COR-L47 (cell line): ENCODE measurements around the gene PLCB1.
"Not testable (repeated sequence)": the region's sequence is repeated elsewhere in the genome, so short reads cannot be mapped to it uniquely, and the experiment has no call there.

Experiments used
- DNase-seq: peaks from one replicate; lab custom pipeline; 2025; lab: John Stamatoyannopoulos, UW

The PLCB1 gene

GRCh38 chr20:8834851-8835250 is 702.8 kb downstream of the PLCB1 start:
- DNase-seq, result no peak

DNA sequence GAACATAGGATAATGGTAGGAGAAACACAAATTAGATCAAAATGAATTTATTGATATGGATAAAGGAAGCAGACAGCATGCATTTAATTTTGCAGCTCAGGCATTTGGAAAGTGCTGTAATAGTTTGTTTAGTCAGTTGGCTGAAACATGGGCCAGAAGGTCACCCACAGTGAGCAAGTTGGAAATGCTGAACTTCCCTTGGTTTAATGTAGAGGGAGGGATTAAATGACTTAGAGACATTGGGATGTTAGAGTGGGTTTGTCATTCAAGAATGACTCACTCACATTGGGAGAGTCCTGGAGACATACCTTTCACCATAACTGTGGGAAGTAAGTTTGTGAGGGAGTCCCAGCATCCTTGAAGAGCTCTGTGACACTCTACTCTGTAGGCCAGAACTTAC is 705.3 kb downstream of the PLCB1 start:
- DNase-seq, result no peak

DNA sequence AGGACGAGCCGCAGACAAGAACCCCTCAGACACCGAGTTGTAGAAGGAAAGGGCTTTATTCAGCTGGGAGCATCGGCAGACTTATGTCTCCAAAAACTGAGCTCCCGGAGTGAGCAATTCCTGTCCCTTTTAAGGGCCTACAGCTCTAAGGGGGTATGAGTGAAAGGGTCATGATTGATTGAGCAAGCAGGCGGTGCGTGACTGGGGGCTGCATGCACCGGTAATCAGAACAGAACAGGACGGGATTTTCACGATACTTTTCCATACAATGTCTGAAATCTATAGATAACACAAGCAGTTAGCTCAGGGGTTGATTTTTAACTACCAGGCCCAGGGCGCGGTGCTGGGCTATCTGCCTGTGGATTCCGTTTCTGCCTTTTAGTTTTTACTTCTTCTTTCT is 710.5 kb downstream of the PLCB1 start:
- no peak for DNase-seq

DNA sequence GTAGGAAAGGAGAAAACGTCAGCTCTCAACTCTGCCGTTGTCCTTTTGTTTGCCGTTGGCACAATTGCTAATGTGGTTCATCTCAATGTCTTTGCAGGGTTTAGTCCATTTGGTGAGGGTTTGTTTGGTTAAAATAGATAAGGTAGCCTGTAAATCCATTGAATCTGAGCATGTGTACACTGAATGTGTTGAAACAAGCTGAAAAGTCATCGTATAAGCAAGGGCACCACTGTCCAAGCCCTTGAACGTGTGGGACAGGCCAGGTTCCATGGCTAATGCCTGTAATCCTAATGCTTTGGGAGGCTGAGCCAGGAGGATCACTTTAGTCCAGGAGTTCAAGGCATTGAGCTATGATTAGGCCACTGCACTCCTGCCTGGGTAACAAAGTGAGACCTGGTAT is 712.1 kb downstream of the PLCB1 start:
- DNase-seq, result no peak

- DNase-seq, result no peak
Observed at GRCh38 chr20:8849990-8850389, 717.9 kb downstream of the PLCB1 start.

GRCh38 chr20:8851446-8851845 is 719.4 kb downstream of the PLCB1 start:
- no peak for DNase-seq

- not testable (repeated sequence) for DNase-seq
Observed at GRCh38 chr20:8851919-8852318, 719.9 kb downstream of the PLCB1 start.

- not testable (repeated sequence) for DNase-seq
Observed at GRCh38 chr20:8853211-8853610, 721.1 kb downstream of the PLCB1 start.

DNA sequence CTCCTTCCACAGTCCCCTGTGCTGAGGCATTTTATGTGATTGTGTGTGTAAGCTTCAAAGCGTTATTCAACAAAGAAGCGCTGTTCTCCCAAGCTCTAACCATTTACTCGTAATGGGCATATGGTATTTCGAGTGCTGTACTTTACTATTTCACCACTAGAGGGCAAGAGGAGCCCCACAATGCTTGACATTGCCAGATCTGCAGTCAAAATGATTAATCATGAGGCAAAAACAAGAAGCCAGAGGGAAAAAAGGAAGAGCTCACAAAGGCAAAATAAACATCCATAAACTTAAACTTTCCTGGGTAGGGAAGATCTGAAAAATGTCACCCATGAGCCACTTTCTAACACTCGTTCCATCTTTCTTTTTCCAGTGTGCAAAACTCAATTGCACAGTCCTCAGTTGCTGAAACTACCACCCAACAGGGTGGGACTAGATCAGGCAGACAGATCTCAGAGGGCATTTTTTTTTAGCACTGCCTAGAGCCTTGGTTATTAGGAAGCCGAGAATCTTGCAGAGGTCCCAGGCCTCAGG is 721.8 kb downstream of the PLCB1 start:
- DNase-seq, result peak; percentile 49

DNA sequence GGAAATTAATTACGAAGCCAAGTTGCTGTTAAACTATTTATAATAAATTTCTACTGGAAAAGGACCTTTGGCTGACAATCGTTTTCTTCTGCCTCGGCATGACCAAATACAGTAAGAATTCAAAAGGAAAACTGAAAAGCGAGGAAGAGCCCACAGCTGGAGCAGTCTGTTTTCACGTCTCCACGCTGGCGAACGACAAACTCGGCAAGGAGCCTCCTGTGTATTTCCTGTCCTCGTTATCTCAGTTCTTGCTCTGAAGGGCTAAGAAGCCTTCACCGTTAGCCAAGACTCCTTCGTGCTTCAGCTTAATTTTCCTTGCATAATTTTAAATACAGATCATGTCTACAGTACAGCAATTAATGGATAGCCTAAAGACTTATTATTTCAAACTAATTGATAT is 722.5 kb downstream of the PLCB1 start:
- no peak for DNase-seq

GRCh38 chr20:8855315-8855714 is 723.2 kb downstream of the PLCB1 start:
- no peak for DNase-seq

- no peak for DNase-seq
Observed at GRCh38 chr20:8856668-8857067, 724.6 kb downstream of the PLCB1 start.

GRCh38 chr20:8858181-8858787 is 726.2 kb downstream of the PLCB1 start:
- DNase-seq, result no peak

DNA sequence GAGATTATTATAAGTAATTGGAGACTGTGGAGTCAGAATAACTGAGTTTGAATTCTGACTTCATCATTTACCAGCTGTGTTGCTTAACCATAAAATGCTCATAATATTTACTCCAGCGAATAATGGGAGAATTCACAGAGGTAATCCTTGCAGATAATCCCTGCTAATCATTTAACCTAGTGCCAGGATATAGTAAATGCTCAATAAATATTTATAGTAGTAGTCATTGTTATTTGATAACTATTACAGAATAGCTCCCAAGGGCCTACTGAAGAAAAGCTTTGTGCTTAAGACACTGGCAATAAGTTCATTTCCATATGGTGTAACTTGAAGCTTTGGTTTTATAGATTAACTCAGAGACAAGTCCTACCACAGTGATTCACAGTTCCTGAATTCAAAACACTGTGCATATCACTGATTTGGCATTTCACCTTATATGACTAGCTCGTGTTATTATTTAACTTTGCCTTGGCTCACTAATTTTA is 728.0 kb downstream of the PLCB1 start:
- no peak for DNase-seq

DNA sequence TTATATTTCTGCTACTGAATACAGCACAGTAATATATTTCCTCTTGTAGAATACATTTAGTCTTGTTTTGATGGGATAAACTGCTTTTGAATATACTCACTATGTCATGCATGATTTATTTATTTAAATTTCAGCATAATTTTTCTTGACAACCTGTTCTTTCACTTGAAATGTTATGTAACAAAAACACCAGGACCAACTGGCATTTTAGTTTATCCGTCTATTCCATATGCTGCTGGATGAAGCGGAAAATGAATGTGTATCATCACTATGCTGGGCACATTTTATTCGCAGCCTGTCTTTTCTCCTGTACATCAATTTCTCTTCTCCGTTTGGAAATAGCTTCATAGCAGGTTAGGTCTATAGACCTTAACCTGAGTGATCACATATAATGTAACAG is 730.0 kb downstream of the PLCB1 start:
- no peak for DNase-seq

DNA sequence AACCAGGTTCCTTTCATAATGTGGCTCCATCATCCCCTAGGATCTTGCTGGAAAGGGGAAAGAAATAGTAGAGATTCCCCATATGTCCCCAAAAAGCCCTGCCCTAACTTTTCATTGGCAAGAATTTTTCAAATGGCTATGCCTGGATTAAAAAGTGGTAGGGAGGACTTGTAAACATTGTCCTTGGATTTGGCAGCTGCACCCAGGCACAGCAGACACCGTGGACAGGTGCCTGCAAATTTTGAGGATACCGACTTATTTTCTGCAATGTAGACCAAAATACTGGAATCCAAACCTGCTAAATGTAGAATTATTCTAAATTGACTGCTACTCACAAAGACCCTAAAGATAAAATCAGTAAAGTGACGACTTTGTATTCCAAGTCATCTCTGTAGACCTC is 733.6 kb downstream of the PLCB1 start:
- DNase-seq, result no peak

DNA sequence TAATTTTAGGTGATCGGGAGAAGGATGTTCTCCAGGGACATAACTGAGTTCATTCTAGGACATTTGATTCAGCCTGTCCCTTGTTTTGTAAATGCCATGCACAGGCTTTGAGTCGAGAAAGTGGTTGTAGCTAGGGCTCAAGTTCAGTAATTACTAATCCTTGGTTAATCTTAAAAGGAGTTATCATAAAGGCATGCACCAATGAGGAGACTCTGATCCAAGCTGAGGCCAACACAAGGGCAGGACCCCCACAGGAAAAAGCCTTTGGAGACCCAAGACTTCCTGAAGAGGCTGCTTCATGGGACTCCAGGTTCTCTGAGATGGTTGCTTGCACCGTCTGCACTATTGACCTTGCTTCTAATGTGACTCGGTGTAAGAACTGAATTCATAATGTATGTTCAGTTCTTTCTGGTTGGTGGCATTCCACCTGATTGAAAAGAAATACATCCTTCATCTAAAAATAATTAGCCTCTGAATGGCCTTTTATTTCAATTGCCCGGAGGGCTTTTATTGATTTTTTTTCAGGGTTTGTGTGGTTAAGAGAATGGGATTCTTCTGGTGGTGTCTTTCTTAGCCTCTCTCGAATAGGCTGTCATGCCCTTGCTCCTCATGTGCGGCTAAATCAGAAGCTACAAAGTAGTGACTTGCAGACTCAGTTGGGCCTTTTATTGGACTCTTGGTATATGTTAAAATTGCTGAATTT is 735.1 kb downstream of the PLCB1 start:
- DNase-seq, result no peak

- no peak for DNase-seq
Observed at GRCh38 chr20:8870652-8871051, 738.6 kb downstream of the PLCB1 start.

- no peak for DNase-seq
Observed at GRCh38 chr20:8874437-8874836, 742.4 kb downstream of the PLCB1 start.

DNA sequence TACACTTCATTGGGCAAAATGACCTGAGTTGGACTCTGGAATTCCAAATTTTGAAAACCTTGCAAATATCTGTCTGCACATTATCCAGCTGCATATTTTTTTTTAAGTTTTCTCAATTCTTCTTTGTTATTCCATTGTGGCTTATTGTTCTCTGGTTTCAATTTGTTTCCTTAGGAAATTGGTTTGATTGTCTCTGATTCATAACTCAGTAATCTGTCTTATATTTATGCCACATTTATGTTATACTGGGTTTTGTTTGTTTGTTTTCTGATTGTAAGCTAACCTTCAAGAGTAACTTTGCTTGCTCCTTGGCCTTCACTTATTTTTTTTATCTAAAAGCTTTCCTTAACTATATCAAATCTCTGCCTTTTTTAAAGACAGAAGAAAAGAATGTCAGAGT is 743.5 kb downstream of the PLCB1 start:
- no peak for DNase-seq

DNA sequence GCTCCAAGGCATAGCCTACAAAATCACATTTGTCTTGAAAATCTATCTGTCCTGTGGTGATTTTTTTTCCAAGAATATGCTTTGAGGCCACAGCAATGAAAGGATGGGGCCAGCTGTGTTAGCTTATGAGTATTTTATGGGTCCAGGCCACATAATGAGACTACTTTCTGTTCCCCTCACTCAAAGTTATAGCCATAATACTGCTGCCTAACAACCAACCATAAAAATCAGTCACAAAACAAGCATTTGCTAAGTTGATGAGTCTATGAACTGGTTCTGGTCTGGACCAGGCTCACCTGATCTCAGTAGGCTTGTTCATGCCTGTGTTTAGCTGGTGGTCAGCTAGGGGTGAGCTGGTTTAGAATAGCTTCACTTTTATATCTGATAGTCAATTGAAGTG is 744.3 kb downstream of the PLCB1 start:
- DNase-seq, result no peak

DNA sequence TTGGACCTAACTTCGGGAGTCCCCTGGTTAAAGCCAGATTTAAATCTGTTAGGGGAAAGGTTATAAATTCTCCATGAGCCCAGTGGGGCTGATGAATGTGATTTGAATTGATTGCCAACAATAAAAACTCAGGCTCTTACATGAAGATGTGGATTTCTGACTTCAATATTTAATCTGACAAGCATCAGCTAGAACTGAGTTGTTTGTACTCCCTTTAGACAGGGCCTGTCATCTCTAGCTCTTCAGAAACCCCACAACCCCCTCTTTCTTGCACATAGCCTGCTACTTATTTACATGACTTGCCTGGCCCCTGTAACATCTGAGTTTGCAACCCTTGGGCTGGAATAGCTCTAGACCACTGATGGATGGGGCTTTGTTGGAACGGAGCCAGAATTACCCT is 745.2 kb downstream of the PLCB1 start:
- no peak for DNase-seq

DNA sequence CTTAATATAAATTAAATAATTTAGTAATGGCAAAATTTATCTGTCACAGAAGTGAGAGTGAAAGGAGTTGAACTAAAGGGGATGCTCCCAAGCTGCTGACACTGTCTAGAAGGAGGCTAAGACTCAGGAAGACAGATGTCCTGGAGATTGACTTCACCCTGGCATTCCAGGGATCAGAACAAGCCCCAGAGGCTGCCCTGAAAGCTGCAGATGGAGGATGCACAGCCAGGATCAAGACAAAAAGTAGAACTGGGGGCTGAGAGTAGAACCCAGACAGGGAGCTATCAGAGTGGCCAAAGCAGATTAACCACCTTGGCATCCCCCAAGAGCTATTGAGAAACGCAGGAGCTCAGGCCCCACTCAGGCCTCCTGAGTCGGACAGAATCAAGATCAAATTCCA is 747.6 kb downstream of the PLCB1 start:
- no peak for DNase-seq
